ENCODE data around the gene SOCS1. TPM values are rescaled to one million over a fixed set of nuclear protein-coding genes. Genes with fewer than 3 reads are reported as not detected.

The SOCS1 gene
- total and polyA plus RNA-seq, 9 of the 15 experiments (the other 6 are each of a cell fraction or from before 2014, with no cell fraction given): 0.04 to 7.5 (median 2.3) TPM

DNA sequence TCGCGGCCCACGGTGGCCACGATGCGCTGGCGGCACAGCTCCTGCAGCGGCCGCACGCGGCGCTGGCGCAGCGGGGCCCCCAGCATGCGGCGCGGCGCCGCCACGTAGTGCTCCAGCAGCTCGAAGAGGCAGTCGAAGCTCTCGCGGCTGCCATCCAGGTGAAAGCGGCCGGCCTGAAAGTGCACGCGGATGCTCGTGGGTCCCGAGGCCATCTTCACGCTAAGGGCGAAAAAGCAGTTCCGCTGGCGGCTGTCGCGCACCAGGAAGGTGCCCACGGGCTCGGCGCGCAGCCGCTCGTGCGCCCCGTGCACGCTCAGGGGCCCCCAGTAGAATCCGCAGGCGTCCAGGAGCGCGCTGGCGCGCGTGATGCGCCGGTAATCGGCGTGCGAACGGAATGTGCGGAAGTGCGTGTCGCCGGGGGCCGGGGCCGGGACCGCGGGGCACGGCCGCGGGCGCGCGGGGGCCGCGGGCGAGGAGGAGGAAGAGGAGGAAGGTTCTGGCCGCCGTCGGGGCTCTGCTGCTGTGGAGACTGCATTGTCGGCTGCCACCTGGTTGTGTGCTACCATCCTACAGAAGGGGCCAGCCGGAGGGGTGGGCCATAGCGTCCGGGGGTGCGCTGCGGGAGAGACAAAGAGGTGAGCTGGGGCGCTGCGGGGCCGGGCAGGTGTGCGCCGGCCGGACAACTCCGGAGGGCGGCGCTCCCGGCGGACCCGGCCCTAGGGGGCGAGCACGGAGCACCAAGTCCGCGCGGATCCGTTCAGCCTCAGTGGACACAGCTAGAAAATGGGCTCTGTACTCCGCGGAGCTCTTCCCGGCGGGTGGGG lies 879 bp downstream of the SOCS1 start (continued):
- TF ChIP-seq RERE (CRISPR knock-in tag; IDR thresholded peaks at IDR 0.05; ENCODE audit: borderline replicate concordance) (peak; percentile 100), BRCA1 (IDR thresholded peaks at IDR 0.05) (no peak), BRCA1 (CRISPR knock-in tag; IDR thresholded peaks at IDR 0.05) (peak; percentile 89; the same call in 1 of the 2 replicates), ZNF324 (CRISPR knock-in tag; IDR thresholded peaks at IDR 0.05) (0 out of 2 replicates have a peak, but pooled peaks have one; percentile 38), LCOR (CRISPR knock-in tag; IDR thresholded peaks at IDR 0.05) (no peak), MYC (IDR thresholded peaks at IDR 0.05; ENCODE audit: low read depth, low read length) (peak; percentile 92), MYC (CRISPR knock-in tag; IDR thresholded peaks at IDR 0.05; ENCODE audit: borderline replicate concordance, low read depth) (no peak), ZNF766 (CRISPR knock-in tag; conservative IDR thresholded peaks at IDR 0.05) (peak; percentile 80; the same call in 1 of the 2 replicates), ZNF551 (CRISPR knock-in tag; IDR thresholded peaks at IDR 0.05) (no peak), TEAD4 (IDR thresholded peaks at IDR 0.05; ENCODE audit: low read length) (peak; percentile 16; the same call in 1 of the 2 replicates), TEAD4 (CRISPR knock-in tag; IDR thresholded peaks at IDR 0.05; ENCODE audit: borderline replicate concordance) (peak; percentile 100), PHF8 (IDR thresholded peaks at IDR 0.05; ENCODE audit: borderline replicate concordance, low read length) (peak; percentile 46; the same call in 1 of the 2 replicates), UBTF (IDR thresholded peaks at IDR 0.05; ENCODE audit: borderline replicate concordance in 1 of 2, low read depth in 2 of 2, low read length in 2 of 2) (peak; percentile 44 to 74; a peak in 2 of 4 replicates), SP2 (IDR thresholded peaks at IDR 0.05; ENCODE audit: extremely low read depth, low read depth, low read length, poor library complexity, severe bottlenecking) (no peak)
- TF ChIP-seq, protein P1, sequence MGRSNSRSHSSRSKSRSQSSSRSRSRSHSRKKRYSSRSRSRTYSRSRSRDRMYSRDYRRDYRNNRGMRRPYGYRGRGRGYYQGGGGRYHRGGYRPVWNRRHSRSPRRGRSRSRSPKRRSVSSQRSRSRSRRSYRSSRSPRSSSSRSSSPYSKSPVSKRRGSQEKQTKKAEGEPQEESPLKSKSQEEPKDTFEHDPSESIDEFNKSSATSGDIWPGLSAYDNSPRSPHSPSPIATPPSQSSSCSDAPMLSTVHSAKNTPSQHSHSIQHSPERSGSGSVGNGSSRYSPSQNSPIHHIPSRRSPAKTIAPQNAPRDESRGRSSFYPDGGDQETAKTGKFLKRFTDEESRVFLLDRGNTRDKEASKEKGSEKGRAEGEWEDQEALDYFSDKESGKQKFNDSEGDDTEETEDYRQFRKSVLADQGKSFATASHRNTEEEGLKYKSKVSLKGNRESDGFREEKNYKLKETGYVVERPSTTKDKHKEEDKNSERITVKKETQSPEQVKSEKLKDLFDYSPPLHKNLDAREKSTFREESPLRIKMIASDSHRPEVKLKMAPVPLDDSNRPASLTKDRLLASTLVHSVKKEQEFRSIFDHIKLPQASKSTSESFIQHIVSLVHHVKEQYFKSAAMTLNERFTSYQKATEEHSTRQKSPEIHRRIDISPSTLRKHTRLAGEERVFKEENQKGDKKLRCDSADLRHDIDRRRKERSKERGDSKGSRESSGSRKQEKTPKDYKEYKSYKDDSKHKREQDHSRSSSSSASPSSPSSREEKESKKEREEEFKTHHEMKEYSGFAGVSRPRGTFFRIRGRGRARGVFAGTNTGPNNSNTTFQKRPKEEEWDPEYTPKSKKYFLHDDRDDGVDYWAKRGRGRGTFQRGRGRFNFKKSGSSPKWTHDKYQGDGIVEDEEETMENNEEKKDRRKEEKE (IDR thresholded peaks at IDR 0.05; ENCODE audit: borderline replicate concordance in 1 of 2, control insufficient read depth in 1 of 2, low read depth in 2 of 2, low read length in 1 of 2): no peak

Data from K562 (cell line).